Esophagus muscularis mucosa (tissue), 4 donors: ENCODE data around the gene RUNX2. TPM values are rescaled to one million over a fixed set of nuclear protein-coding genes. Genes with fewer than 3 reads are reported as not detected.
A peak's percentile ranks its signal among the peaks of the same experiment; 100 is the strongest.

Source experiments
- DNase-seq: peaks from one replicate; pipeline ENCODE4 v3.0.0-alpha.2; 2017; ENCODE audit errors: extremely low spot score
- H3K27ac ChIP-seq, 4 donors: fragments of 200-600 bp; sonication (generic); replicated peaks in 1 of 4; 1 replicate in 3 of 4; 2 replicates in 1 of 4; pipeline ENCODE4 v1.5.1; 2016 to 2019; ENCODE audit warnings: mild to moderate bottlenecking in 1 of 4
- H3K27me3 ChIP-seq, 4 donors: fragments of 200-600 bp; sonication (generic); one replicate each; pipeline versions ENCODE4 v1.5.1 to v1.6.0; 2016 to 2019
- H3K36me3 ChIP-seq, 4 donors: fragments of 200-600 bp; sonication (generic); one replicate each; pipeline ENCODE4 v1.5.1; 2016 to 2019
- H3K4me1 ChIP-seq, 4 donors: fragments of 200-600 bp; sonication (generic); one replicate each; pipeline ENCODE4 v1.5.1; 2016 to 2019
- H3K4me3 ChIP-seq, 4 donors: fragments of 200-600 bp; sonication (generic); 1 replicate in 2 of 4; 2 replicates in 2 of 4; pipeline ENCODE4 v1.5.1; 2016 to 2019; ENCODE audit warnings: mild to moderate bottlenecking in 4 of 4, moderate library complexity in 1 of 4
- H3K9me3 ChIP-seq, 4 donors: fragments of 200-600 bp; sonication (generic); 1 replicate in 3 of 4; 2 replicates in 1 of 4; pipeline ENCODE4 v1.5.1; 2016 to 2019
- EP300 ChIP-seq: sonication (generic); formaldehyde crosslinking; IDR thresholded peaks from one replicate; pipeline ENCODE4 v1.6.1; 2017; ENCODE audit warnings: antibody characterized with exemption
- POLR2A ChIP-seq: fragments of 450-650 bp; IDR thresholded peaks from one replicate; pipeline ENCODE4 v1.6.1; 2017; ENCODE audit warnings: antibody characterized with exemption, moderate library complexity, mild to moderate bottlenecking, low read depth
- POLR2AphosphoS5 ChIP-seq, 2 donors: sonication (generic); formaldehyde crosslinking; IDR thresholded peaks; one replicate each; pipeline ENCODE4 v1.6.1; 2017; ENCODE audit warnings: antibody characterized with exemption in 2 of 2
- WGBS: methylation state at CpG from one replicate; pipeline ENCODE4 v1.1.5; 2018; 5-methylcytosine and 5-hydroxymethylcytosine counted together
- intact Hi-C: fragments of 100-400 bp; cut with DNase I; formaldehyde crosslinking; loops from one replicate; pipeline ENCODE4 v1.15.1; 2023
- total RNA-seq, 4 donors: library from RNA; depleted of rRNA; stranded (reverse); fragments of >200 nt; gene quantifications; one replicate each; pipeline versions ENCODE4 v1.1.0 to v1.2.1, GENCODE V29; 2016
- TF ChIP-seq, protein P1 (sequence below), 3 experiments: fragments of 200-600 bp in 2 of 3; fragments of 450-650 bp in 1 of 3; sonication (generic) in 2 of 3; IDR thresholded peaks; one replicate each; pipeline ENCODE4 v1.5.1; 2017 to 2019; ENCODE audit warnings: antibody characterized with exemption in 3 of 3, mild to moderate bottlenecking in 2 of 3, moderate library complexity in 1 of 3

The RUNX2 gene
- total RNA-seq, 4 donors from 2014 or later, result 1.0 to 1.6 (median 1.4) TPM

DNA sequence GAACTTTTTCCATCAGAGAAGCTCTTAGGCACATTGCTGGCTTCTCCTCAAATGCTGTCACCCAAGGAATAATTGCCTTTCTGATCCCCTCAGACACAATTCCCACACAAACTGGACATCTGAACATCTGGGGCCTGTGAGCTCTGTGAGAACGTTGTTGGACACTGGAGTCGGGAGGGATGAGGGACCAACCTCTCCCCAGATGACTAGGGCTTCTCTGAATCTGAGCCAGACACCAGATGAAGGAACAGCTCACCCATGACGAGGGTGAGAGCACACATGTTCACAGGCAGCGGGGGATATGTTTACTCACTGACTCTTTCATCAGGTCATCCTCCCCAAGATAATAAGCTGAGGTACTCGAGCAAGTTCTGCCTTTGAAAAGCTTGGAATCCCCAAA, 333.5 kb downstream of the RUNX2 start:
- intact Hi-C loops, result no loop called here
- Histone ChIP-seq H3K4me3 (no peak overlapping the region), H3K9me3 (peaks cover 0 to 5% (median 0%) of the 10 kb centered on the region in 4 donors), H3K27me3 (peaks cover 0 to 57% (median 11%) of the 10 kb centered on the region in 4 donors), H3K36me3 (no peaks in the 10 kb centered on the region), H3K27ac (no peak overlapping the region), H3K4me1 (peaks cover 11 to 13% (median 12%) of the 10 kb centered on the region in 4 donors)
- no peak for DNase-seq
- 82% methylated on average over 1 of the region's 5 CpGs for WGBS
- TF ChIP-seq POLR2AphosphoS5 (IDR thresholded peaks at IDR 0.05), result no peak
- no peak for TF ChIP-seq POLR2A
- no peak for TF ChIP-seq EP300
- TF ChIP-seq, protein P1, sequence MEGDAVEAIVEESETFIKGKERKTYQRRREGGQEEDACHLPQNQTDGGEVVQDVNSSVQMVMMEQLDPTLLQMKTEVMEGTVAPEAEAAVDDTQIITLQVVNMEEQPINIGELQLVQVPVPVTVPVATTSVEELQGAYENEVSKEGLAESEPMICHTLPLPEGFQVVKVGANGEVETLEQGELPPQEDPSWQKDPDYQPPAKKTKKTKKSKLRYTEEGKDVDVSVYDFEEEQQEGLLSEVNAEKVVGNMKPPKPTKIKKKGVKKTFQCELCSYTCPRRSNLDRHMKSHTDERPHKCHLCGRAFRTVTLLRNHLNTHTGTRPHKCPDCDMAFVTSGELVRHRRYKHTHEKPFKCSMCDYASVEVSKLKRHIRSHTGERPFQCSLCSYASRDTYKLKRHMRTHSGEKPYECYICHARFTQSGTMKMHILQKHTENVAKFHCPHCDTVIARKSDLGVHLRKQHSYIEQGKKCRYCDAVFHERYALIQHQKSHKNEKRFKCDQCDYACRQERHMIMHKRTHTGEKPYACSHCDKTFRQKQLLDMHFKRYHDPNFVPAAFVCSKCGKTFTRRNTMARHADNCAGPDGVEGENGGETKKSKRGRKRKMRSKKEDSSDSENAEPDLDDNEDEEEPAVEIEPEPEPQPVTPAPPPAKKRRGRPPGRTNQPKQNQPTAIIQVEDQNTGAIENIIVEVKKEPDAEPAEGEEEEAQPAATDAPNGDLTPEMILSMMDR (IDR thresholded peaks at IDR 0.05), result no peak

DNA sequence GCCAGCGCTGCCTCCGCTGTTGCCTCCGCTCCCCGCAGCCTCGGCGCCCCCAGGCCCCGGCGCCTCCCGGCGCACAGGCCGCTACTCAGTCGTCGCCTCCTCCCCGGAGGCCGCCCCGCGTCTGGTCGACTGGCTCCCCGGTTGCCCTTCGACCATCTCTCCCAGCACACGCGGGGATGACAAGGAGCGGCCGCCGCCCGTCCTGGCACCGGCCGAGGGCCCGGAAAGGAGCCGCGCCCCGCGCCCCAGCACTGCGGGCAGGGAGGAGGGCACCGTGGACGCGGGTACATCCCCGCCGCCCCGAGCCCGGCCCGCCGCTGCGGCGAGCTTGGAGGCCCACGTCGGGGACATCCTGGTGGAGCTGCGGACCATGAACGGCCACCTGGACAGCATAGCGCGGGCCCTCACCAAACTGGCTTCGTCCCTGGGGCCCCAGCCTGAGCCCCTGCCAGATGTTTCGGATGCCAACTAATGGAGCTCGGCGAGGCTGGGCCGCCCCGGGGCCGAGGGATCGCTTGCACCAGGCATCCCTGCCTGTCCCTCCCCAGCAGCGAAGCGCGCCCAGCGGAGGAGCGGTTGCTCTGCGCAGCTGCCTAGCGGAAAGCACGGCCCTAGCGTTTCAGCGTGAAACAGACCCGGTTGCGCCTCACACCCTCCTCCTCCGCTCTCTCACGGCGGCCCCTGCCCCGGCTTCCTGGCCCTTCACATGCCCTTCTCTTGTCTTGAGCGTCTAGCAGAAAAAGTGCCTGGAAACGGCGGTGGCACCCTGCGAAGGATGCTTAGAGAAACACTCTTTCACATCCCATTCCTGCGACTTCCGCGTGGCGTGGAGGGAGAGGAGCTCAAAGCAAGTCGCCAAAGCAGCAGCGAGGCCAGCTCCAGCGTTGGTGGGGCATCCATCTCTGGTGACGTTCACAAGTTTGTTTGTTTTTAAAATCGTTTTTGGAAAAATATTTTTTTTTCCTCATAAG, 335.4 kb downstream of the RUNX2 start:
- Histone ChIP-seq H3K36me3 (no peaks in the 10 kb centered on the region), H3K27me3 (peaks cover 0 to 55% (median 11%) of the 10 kb centered on the region in 4 donors), H3K27ac (no peak overlapping the region), H3K9me3 (no peaks in the 10 kb centered on the region), H3K4me1 (peaks cover 11 to 13% (median 12%) of the 10 kb centered on the region in 4 donors), H3K4me3 (peak overlapping the region; percentile 27 to 45 (median 35))
- TF ChIP-seq, protein P1 (IDR thresholded peaks at IDR 0.05), result no peak
- WGBS, result 10% methylated on average over 22 of the region's 88 CpGs
- DNase-seq, result no peak
- intact Hi-C loops, result no loop called here

DNA sequence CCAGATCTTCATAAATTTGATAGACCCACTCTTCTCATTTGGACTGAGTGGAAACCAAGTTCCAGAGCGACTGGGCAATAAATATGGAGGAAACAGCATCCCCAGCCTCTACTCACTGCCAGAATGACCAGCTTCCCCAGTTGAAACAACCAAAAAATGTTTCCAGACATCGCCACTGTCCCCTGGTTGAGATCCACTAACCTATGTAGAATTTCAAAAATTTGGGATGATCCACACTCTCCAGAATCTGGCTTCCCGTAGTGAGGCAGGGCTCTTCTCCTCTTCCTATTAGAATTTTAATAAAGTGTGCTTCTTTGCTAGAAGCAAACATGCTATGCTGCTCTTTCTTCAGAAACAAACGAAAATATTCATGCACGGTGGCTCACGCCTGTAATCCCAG, 336.6 kb downstream of the RUNX2 start:
- Histone ChIP-seq H3K4me3 (no peak overlapping the region), H3K4me1 (peaks cover 11 to 13% (median 12%) of the 10 kb centered on the region in 4 donors), H3K27me3 (peaks cover 0 to 56% (median 11%) of the 10 kb centered on the region in 4 donors), H3K27ac (no peak overlapping the region), H3K9me3 (no peaks in the 10 kb centered on the region), H3K36me3 (no peaks in the 10 kb centered on the region)
- no peak for DNase-seq
- WGBS, result 91% methylated on average over 6 of the region's 6 CpGs
- TF ChIP-seq, protein P1 (IDR thresholded peaks at IDR 0.05), result no peak
- no peak for TF ChIP-seq POLR2AphosphoS5 (IDR thresholded peaks at IDR 0.05)
- TF ChIP-seq EP300, result no peak
- TF ChIP-seq POLR2A, result no peak
- intact Hi-C loops, result no loop called here

DNA sequence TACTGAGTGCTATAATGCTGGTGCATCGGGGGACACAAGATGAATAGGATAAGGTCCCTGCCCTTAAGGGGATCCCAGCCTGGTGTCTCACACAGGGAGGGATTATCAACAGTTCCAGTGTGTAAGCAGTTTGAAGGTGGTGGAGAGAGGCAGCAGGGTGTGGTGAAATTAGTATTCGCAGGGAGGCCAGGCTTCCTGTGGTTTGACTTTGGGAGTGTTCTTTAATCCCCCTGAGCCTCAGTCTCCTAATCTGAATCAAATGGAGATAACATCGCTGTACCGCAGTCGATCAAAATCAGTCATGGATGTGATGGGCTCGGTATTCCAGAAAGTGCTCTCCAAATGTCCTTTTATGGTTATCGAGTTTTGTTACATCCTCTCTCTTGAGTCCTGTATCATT, 337.7 kb downstream of the RUNX2 start:
- H3K27ac ChIP-seq, result no peak overlapping the region
- TF ChIP-seq EP300 (no peak), POLR2A (no peak), POLR2AphosphoS5 (IDR thresholded peaks at IDR 0.05) (no peak)
- TF ChIP-seq, protein P1 (IDR thresholded peaks at IDR 0.05), result no peak
- H3K9me3 ChIP-seq, result no peaks in the 10 kb centered on the region
- DNase-seq, result no peak
- peaks cover 0 to 56% (median 11%) of the 10 kb centered on the region in 4 donors for H3K27me3 ChIP-seq
- peaks cover 11 to 13% (median 12%) of the 10 kb centered on the region in 4 donors for H3K4me1 ChIP-seq
- no peak overlapping the region for H3K4me3 ChIP-seq
- H3K36me3 ChIP-seq, result no peaks in the 10 kb centered on the region
- 94% methylated on average over 7 of the region's 7 CpGs for WGBS
- intact Hi-C loops, result no loop called here
